HG02798 (cell line): ENCODE data around the gene ARSJ.

ENCODE experiments used
- ATAC-seq: cut with Tn5 transposase; IDR thresholded peaks from one replicate; pipeline ENCODE4 v1.9.1; 2021; ENCODE audit warnings: mild to moderate bottlenecking; ENCODE audit not compliant: unreplicated experiment, poor library complexity

The ARSJ gene

GRCh38 chr4:113990886-113991285 is 11.4 kb upstream of the ARSJ start:
- no peak for ATAC-seq

DNA sequence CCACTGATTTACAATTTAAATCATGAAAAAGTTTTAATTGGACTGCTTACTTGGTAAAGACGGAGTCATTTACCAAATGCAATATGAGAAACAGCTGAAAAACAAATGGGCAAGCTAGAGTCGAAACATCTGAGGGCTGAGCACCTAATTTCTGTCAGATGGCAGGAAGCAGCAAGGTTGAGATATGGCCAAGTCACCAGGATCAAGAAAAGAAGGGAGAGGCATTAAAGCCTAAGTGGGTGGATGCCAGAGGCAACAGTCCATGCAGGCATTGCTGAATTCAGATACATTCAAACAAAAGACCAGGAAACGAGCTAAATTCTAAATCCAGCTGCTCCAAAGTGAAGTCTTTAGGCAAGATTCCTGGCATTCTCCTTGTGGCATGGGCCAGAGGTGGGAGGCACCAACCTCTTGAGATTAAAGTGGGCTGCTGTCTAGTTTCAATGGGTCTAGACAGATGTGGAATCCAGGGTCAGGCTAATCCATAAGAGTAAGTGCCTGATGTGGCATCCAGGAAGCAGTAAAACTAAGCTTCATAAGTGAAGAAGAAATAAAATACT is 8.0 kb upstream of the ARSJ start:
- ATAC-seq: no peak

- ATAC-seq: no peak
These were observed 2.7 kb upstream of the ARSJ start for GRCh38 chr4:113982181-113982580.

DNA sequence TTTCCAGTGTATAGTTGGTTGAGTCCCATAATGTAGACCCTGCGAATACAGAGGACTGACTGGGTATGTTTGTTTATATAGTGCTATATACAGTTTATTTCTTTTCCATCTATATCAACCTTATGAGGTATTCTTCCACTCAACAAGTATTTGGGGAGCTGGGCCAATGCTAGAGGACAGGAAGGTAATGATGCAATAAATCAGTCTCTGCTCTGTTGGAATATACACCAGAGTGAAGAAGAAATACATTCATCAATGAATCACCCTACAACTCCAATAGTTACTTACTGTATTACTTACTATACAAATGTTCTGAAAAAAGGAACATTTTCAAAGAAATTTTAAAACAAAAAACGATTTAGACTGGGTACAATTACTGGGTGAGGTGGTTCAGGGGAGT is 2.1 kb upstream of the ARSJ start:
- no peak for ATAC-seq

DNA sequence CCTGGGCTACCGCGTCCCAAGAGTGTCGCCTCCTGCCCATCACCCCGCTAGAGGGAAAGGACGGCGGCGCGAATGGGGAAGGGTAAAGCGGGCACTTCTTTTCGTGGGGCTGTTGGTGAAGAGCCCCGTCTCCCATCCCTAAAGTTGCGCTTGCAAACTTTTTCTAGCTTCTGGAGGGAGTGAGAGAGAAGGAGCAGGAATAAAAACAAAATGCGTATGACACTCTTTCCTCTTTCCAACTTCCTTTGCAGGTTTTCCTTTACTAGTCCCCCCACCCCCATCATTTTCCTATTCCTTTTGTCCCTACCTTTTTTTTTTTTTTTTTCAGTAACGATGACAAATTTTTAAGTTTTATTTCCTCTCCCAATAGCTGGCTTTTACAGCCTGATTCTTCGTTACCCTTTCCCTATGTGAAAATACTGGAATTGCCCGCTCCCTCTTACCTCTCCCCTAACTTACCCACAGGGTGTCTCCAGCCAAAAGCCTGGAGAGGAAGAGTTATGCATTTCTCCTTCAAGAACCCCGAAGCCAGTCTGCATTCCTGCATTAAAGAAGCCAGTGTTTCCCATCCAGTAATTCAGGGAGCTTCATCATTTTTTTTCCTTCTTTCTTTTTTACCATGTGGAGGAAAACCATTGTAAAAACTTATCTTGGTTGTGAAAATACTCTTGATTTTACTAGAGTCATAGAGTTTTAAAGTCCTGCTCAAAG is 613 bp upstream of the ARSJ start:
- no peak for ATAC-seq

DNA sequence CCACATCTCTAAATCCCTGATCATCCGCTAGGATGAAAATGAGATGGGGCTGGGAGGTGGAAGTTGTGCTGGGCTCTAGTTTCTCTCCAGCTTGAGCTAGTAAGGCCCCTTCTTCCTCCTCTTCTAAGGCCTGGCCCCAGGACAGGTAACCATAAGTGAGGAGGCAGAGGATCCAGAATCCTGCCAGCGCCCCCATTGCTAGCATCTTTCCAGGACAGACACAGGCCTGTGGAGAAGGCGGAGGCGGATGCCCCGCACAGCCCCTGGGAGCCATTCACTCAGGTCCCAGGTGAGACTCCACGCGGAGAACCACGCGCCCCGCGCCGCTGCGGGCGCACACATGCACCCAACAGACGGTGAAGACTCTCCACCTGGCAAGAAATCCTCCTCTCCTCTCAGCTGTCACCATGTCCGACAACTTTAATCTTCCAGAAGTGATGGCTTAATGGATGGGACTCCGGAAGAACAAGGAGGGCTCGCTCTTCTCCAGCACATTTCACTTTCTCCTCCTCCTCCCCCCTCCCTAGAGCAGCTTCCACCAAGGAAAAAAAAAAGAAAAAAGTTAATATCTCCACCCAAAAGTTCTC is 793 bp downstream of the ARSJ start:
- no peak for ATAC-seq

GRCh38 chr4:113978105-113978504 is 1.3 kb downstream of the ARSJ start:
- ATAC-seq: no peak

DNA sequence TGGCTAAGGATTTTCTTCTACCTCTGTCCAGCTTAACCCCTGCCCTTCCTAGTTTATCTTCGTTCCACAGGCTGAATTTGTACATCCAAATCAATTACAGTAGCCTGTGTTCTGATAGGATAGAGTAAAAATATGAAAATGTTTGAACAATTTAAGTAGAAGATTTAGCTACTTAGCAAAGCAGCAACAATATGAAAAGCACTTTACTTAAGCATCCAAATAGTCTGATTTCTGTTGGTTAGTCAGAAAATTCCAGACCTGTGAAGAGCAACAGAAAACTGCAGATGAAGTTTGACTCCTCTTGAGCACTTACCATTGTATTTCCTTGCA is 2.0 kb downstream of the ARSJ start:
- ATAC-seq: no peak

- ATAC-seq: no peak
These were observed 2.5 kb downstream of the ARSJ start for GRCh38 chr4:113976741-113977525.

GRCh38 chr4:113975578-113975977 is 3.9 kb downstream of the ARSJ start:
- no peak for ATAC-seq

- no peak for ATAC-seq
These were observed 5.0 kb downstream of the ARSJ start for GRCh38 chr4:113974467-113974866.

DNA sequence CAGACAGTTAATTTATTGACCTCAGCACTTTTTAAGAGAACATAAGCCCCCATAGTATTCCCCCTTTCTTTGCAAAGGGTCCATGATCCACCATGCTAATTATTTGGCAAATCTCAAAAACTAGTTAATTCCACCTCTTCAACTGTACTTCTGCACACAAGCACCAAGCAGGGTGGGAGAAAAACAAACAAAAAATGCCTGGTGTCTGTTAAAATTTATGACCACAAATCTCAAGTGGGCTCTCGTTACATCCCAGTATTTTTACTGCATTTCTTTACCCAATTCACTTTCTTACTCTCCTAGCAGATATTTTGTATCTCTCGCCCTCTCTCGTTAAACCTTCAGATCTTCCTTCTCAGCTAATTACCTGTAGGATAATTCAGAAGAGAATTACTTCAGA is 6.1 kb downstream of the ARSJ start:
- ATAC-seq: no peak

DNA sequence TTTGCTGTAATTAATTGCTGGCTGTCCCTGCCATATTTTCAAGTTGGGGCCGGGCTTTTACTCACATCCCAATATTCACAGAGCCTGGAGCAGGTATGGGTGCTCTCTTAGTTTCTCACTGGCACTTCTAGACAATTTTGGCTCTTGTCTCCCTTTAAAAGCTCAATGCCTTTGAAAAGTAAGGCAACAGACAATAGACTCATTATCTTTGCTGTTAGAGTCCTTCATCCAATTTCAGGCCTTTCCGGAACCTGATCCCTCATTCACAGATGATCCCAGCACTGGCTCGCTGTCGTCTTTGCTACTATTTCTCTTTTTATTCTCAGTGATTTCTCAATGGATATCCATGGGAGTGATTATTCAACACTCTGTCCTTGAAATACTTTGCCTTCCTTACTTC is 6.7 kb downstream of the ARSJ start:
- no peak for ATAC-seq

DNA sequence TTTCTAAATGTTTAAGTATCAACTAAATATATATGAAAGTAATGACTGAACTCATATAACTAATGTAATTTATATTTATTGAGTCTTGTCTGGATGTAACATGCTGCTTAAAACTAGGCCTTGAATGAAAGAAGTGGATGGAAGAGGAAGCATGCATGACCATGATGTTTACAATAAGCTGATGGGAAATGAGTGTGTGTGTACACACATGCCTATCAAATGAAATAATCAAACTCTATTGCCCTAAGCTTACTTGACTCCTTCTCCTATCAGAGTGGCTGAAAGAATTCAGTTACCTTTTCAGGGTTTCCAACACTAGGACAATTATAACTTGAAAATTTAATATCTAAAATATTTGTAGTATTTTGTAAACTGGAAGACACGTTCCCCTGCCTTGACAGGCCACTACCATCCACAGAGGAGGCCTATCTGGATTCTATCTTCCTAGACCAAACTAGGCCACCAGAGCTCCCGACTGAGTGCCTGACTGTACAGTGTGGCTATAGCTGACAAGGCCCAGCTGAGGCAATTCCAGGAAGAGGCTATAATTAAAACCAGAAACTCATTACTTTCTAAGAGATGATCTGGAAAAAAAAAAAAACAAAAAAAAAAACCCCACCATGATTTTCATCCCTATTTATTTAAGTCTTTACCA is 7.6 kb downstream of the ARSJ start:
- ATAC-seq: no peak

- no peak for ATAC-seq
These were observed 9.6 kb downstream of the ARSJ start for GRCh38 chr4:113969709-113970334.

GRCh38 chr4:113968473-113968872 is 11.0 kb downstream of the ARSJ start:
- ATAC-seq: no peak

DNA sequence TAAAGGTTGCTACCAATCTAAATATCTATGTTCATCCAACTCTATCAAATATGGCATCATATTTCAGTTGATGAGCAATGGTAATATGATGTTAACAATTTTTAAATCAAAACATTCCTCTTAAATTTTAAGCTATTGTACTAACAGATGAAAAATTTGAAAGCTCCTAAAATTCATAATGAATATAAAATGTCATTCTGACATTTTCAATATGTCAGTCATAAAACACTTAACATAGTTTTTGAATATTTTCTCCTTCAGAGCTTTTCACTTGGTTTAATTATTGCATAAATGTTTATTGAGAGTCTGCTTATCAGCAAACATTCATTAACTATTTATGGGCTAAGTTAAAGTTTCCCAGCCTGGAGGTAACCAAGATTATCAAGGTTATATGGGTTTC is 11.8 kb downstream of the ARSJ start:
- no peak for ATAC-seq

- no peak for ATAC-seq
These were observed 16.7 kb downstream of the ARSJ start for GRCh38 chr4:113962719-113963265.

DNA sequence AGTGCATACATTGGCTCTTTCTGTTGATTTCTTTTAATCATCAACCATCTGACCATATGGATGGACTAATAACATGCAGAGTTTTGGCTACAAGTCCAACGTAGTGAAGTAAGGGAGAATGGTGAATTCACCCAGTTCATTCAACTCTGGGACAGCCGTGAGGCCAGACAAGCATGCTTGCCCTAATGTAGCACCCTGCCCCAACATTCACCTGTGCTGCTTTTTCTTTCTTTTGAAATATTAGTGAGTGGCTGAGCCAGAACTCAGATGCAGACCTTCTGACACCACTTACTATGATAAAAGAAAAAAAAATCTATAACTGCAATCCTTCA is 17.5 kb downstream of the ARSJ start:
- no peak for ATAC-seq

DNA sequence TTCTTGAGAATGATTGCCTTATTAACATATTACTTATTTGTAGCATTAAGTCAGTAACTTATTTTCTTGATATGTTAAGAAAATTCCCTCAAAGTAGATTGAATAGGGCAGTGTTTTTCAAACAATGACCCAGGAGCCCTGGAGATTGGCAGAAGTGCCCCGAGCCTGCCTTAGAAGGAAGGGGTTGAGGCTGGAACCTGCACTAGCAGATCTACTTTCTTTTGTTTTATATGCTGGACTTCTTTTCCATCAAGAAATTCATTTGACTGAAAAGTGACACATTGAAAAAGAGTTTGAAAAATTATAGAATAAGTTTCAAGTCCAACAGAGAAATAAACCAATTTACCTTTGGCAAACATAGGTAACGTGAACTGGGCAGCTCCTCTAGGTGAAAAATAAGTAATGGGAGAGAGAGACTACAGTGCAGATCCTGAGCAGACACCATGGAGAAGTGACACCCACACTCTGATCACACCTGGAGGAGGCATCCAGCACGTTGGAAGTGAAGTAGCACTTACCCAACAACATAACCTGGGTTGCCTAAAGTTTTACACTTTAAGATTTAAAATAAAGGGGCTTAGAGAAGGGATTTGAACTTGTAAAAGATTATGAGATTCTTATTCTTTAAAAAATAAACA is 18.6 kb downstream of the ARSJ start:
- no peak for ATAC-seq
